COLO668 (cell line): ENCODE measurements around the gene IL17RC.
A peak's percentile ranks its signal among the peaks of the same experiment; 100 is the strongest.
"Not testable (repeated sequence)": the region's sequence is repeated elsewhere in the genome, so short reads cannot be mapped to it uniquely, and the experiment has no call there.

ENCODE experiments used
- DNase-seq: peaks from one replicate; lab custom pipeline; 2025; ENCODE audit not compliant: unreplicated experiment; lab: John Stamatoyannopoulos, UW

The IL17RC gene

GRCh38 chr3:9914559-9915253 lies 2.2 kb upstream of the IL17RC start:
- DNase-seq, result no peak

GRCh38 chr3:9915254-9916141 lies 1.4 kb upstream of the IL17RC start:
- DNase-seq, result peak; percentile 76

GRCh38 chr3:9916346-9916733 lies 558 bp upstream of the IL17RC start:
- no peak for DNase-seq

- no peak for DNase-seq
Measured at GRCh38 chr3:9917820-9918219, 922 bp downstream of the IL17RC start.

GRCh38 chr3:9918261-9919038 lies 1.6 kb downstream of the IL17RC start:
- DNase-seq, result no peak

GRCh38 chr3:9928158-9928557 lies 11.3 kb downstream of the IL17RC start:
- DNase-seq, result no peak

GRCh38 chr3:9930804-9931418 lies 14.0 kb downstream of the IL17RC start:
- DNase-seq, result no peak

GRCh38 chr3:9932535-9932842 lies 15.6 kb downstream of the IL17RC start:
- no peak for DNase-seq

- peak; percentile 81 for DNase-seq
Measured at GRCh38 chr3:9932843-9933560, 16.1 kb downstream of the IL17RC start.

GRCh38 chr3:9933561-9934234 lies 16.8 kb downstream of the IL17RC start, which contains the start of gene CRELD1:
TSS of gene CRELD1 (plus strand) at chr3:9933834. CDS start at chr3:9934439, 605 bp downstream.
- DNase-seq, result peak; percentile 92

GRCh38 chr3:9934235-9934621 lies 17.3 kb downstream of the IL17RC start:
- DNase-seq, result peak; percentile 11

GRCh38 chr3:9934993-9935392 lies 18.1 kb downstream of the IL17RC start:
- no peak for DNase-seq

- DNase-seq, result no peak
Measured at GRCh38 chr3:9935966-9936510, 19.1 kb downstream of the IL17RC start.

- DNase-seq, result no peak
Measured at GRCh38 chr3:9937486-9938238, 20.8 kb downstream of the IL17RC start.

- DNase-seq, result no peak
Measured at GRCh38 chr3:9938966-9939365, 22.1 kb downstream of the IL17RC start.

- DNase-seq, result not testable (repeated sequence)
Measured at GRCh38 chr3:9939906-9940305, 23.0 kb downstream of the IL17RC start.

- no peak for DNase-seq
Measured at GRCh38 chr3:9940746-9941145, 23.8 kb downstream of the IL17RC start.

- no peak for DNase-seq
Measured at GRCh38 chr3:9942164-9942563, 25.3 kb downstream of the IL17RC start.
